D721Med (cell line): ENCODE results near the gene POLG.

Source experiments
- DNase-seq: peaks from one replicate; pipeline ENCODE4 v3.0.0; 2011; ENCODE audit warnings: low spot score; ENCODE audit not compliant: insufficient read length
- FAIRE-seq: peaks from 2 replicates; lab custom pipeline; 2011; peaks lifted over from hg19 to GRCh38; lab: Jason Lieb, UNC
- CTCF ChIP-seq: IDR thresholded peaks from 2 replicates; pipeline ENCODE4 v1.5.1; 2012; ENCODE audit warnings: mild to moderate bottlenecking, control low read depth; ENCODE audit not compliant: insufficient read depth; ENCODE audit errors: missing control alignments

The POLG gene

DNA sequence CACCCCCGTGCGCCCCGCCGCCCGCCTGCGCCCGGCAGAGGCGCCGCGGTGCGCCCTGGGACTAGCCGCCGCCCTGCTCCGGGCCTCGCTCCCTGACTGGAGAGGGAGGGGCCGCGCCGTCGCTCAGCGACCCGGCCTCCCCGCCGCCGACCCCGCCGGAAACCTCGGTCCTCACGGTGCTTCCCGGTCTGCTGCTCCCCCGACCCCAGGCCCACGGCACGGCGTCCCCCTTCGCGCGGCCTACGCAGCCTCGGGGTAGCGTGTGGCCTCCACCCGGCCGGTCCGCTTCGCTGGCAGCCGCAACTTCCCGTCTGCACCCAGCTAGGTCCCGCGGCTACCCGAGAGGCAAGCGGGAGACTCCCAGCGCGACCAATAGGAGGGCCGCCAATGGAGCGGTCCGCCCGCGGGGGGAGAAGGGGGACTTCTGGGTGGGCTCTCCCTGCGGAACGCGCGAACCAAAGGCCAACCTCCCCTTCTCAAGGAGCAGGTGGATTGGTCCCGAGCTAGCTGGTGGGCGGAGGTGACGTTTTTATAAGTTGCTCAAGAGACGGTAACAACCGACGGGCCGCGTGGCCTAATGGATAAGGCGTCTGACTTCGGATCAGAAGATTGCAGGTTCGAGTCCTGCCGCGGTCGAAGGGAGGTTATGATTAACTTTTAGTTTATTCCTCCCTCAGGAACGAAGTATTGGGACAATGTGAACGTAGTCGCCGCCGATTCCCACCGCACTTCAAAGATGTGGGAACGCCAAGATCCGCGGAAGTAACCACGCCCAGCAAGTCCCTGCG lies at the start of gene POLG:
Gene POLG, minus strand, starts transcription at position 315 of the 788 bp plus-strand sequence. CDS start 1,070 bp downstream, outside the sequence.
- TF ChIP-seq CTCF, result no peak
- peak; percentile 87 for DNase-seq
- FAIRE-seq, result no peak

GRCh38 chr15:89384176-89384604 lies 49.6 kb upstream of the POLG start:
- no peak for TF ChIP-seq CTCF
- DNase-seq (no peak), FAIRE-seq (no peak)

DNA sequence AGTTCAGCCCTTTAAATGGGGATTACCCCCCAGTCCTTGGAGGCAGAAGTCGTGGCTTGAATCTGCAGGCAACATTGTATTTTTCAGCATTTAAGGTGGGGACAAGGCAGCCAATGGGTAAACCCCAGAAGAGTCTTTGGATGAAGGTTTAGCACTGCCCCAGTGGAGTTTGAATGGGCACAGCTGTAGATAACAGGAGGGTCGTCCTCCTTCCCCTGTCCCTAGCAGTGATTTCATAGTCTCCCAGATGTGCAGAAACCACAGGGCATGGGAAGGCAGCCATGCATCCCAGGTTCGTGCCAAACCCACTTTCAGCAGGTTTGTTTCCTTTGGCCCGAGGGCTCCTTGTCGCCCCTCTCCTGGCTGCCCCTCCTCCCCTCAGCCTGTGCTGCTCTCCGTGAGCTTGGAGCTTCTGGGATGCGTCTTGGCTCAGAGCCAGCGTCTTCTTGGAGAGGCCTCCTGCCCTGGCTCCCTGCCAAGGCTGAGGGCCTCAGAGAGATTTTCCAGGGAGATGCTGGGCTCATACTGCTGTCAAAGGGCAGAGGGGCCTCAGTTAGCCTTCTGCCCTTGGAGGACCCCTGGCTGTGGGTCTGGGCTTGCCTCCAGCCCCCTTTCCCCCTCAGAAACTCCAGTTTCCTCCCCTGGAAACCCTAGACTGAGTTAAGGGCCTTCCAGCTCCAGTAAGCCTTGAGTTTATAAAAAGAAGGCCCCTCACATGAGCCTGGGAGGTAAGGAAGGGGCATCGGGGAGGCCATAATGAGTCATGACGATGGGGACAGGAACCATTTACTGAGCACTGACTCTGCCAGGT lies 48.9 kb upstream of the POLG start:
- DNase-seq (no peak), FAIRE-seq (no peak)
- TF ChIP-seq CTCF, result no peak

- no peak for DNase-seq
- FAIRE-seq, result no peak
- TF ChIP-seq CTCF, result no peak
These were observed 47.5 kb upstream of the POLG start for GRCh38 chr15:89381888-89382686.

- no peak for FAIRE-seq
- no peak for DNase-seq
These were observed 46.7 kb upstream of the POLG start for GRCh38 chr15:89381331-89381730.

GRCh38 chr15:89379818-89380217 lies 45.2 kb upstream of the POLG start:
- TF ChIP-seq CTCF, result no peak
- DNase-seq (no peak), FAIRE-seq (no peak)

More at GRCh38 chr15:89381331-89381730, 46.7 kb upstream of the POLG start:
- no peak for TF ChIP-seq CTCF
